ENCODE measurements around the gene PRDM4.
A peak's percentile ranks its signal among the peaks of the same experiment; 100 is the strongest.

Gene PRDM4

GRCh38 chr12:107759410-107759809 lies 1.5 kb downstream of the PRDM4 start:
- H3K36me3 ChIP-seq (ENCODE audit: insufficient read depth, low read length): peaks cover 21% of the 10 kb centered on the region
- peak overlapping the region; percentile 91 for H3K4me3 ChIP-seq (ENCODE audit: low read depth, low read length, poor library complexity, severe bottlenecking)
- H3K27ac ChIP-seq (ENCODE audit: low read depth, low read length, poor library complexity, severe bottlenecking): peak overlapping the region; percentile 43
- H3F3A ChIP-seq (ENCODE audit: insufficient read depth, low read length): no peaks in the 10 kb centered on the region
- H3K27me3 ChIP-seq (ENCODE audit: insufficient read depth, low read length): no peaks in the 10 kb centered on the region
- H3K9me2 ChIP-seq (ENCODE audit: low read depth, low read length): no peaks in the 10 kb centered on the region
- H2AFZ ChIP-seq (ENCODE audit: low read length): no peak overlapping the region
- H3K79me2 ChIP-seq (ENCODE audit: insufficient read depth, low read length): peaks cover 23% of the 10 kb centered on the region
- H3K9ac ChIP-seq (ENCODE audit: low read length): peak overlapping the region; percentile 90
- H3K4me1 ChIP-seq (ENCODE audit: insufficient read depth, low read length, severe bottlenecking): peaks cover 22% of the 10 kb centered on the region
- H3K4me2 ChIP-seq (ENCODE audit: low read length): peak overlapping the region; percentile 97
- H3K9me3 ChIP-seq (ENCODE audit: low read length): no peaks in the 10 kb centered on the region
- no peaks in the 10 kb centered on the region for H4K20me1 ChIP-seq (ENCODE audit: insufficient read depth, low read length)
- TF ChIP-seq CTCF (IDR thresholded peaks at IDR 0.05; ENCODE audit: low read length): no peak

GRCh38 chr12:107749083-107749482 lies 11.9 kb downstream of the PRDM4 start:
- H3K27ac ChIP-seq (ENCODE audit: low read depth, low read length, poor library complexity, severe bottlenecking): no peak overlapping the region
- no peaks in the 10 kb centered on the region for H3F3A ChIP-seq (ENCODE audit: insufficient read depth, low read length)
- H3K4me1 ChIP-seq (ENCODE audit: insufficient read depth, low read length, severe bottlenecking): no peaks in the 10 kb centered on the region
- H3K4me2 ChIP-seq (ENCODE audit: low read length): no peak overlapping the region
- no peak overlapping the region for H3K9ac ChIP-seq (ENCODE audit: low read length)
- TF ChIP-seq EZH2 (IDR thresholded peaks at IDR 0.05; ENCODE audit: borderline replicate concordance, low read length) (no peak), CTCF (IDR thresholded peaks at IDR 0.05; ENCODE audit: low read length) (no peak)
- H3K9me3 ChIP-seq (ENCODE audit: low read length): no peaks in the 10 kb centered on the region
- H4K20me1 ChIP-seq (ENCODE audit: insufficient read depth, low read length): no peaks in the 10 kb centered on the region
- H3K9me2 ChIP-seq (ENCODE audit: low read depth, low read length): no peaks in the 10 kb centered on the region
- peaks cover 43% of the 10 kb centered on the region for H3K36me3 ChIP-seq (ENCODE audit: insufficient read depth, low read length)
- H3K4me3 ChIP-seq (ENCODE audit: low read depth, low read length, poor library complexity, severe bottlenecking): no peak overlapping the region
- H3K27me3 ChIP-seq (ENCODE audit: insufficient read depth, low read length): no peaks in the 10 kb centered on the region
- no peak overlapping the region for H2AFZ ChIP-seq (ENCODE audit: low read length)
- no peaks in the 10 kb centered on the region for H3K79me2 ChIP-seq (ENCODE audit: insufficient read depth, low read length)

- H3K36me3 ChIP-seq (ENCODE audit: insufficient read depth, low read length): peaks cover 45% of the 10 kb centered on the region
- H3K27me3 ChIP-seq (ENCODE audit: insufficient read depth, low read length): no peaks in the 10 kb centered on the region
- no peaks in the 10 kb centered on the region for H3K9me3 ChIP-seq (ENCODE audit: low read length)
- H4K20me1 ChIP-seq (ENCODE audit: insufficient read depth, low read length): no peaks in the 10 kb centered on the region
- H3K79me2 ChIP-seq (ENCODE audit: insufficient read depth, low read length): no peaks in the 10 kb centered on the region
- no peak overlapping the region for H2AFZ ChIP-seq (ENCODE audit: low read length)
- no peak overlapping the region for H3K9ac ChIP-seq (ENCODE audit: low read length)
- H3K4me3 ChIP-seq (ENCODE audit: low read depth, low read length, poor library complexity, severe bottlenecking): no peak overlapping the region
- H3K9me2 ChIP-seq (ENCODE audit: low read depth, low read length): no peaks in the 10 kb centered on the region
- no peaks in the 10 kb centered on the region for H3K4me1 ChIP-seq (ENCODE audit: insufficient read depth, low read length, severe bottlenecking)
- H3K27ac ChIP-seq (ENCODE audit: low read depth, low read length, poor library complexity, severe bottlenecking): no peak overlapping the region
- H3F3A ChIP-seq (ENCODE audit: insufficient read depth, low read length): no peaks in the 10 kb centered on the region
- H3K4me2 ChIP-seq (ENCODE audit: low read length): no peak overlapping the region
- no peak for TF ChIP-seq EZH2 (IDR thresholded peaks at IDR 0.05; ENCODE audit: borderline replicate concordance, low read length)
- no peak for TF ChIP-seq CTCF (IDR thresholded peaks at IDR 0.05; ENCODE audit: low read length)
Measured at GRCh38 chr12:107748472-107748871, 12.5 kb downstream of the PRDM4 start.

Measured in OCI-LY1 (cell line).